ENCODE results near the gene RTN4IP1. TPM values are rescaled to one million over a fixed set of nuclear protein-coding genes. Genes with fewer than 3 reads are reported as not detected.

RTN4IP1 gene
- total RNA-seq, 1 donor from 2014 or later: 9.0 TPM

Small RNA genes within 50 kb of the gene (small RNA-seq; reads per million reads assigned to genes)
- gene RNU6-527P: not detected

Other genes with a start within 250 kb of the RTN4IP1 start
- gene QRSL1, start 80 bp upstream of the RTN4IP1 start, total RNA-seq: 19.7 TPM

Data from occipital lobe (tissue), 2 donors.